PC-9 (cell line): Measurements from ENCODE around the gene DGLUCY. TPM values are rescaled to one million over a fixed set of nuclear protein-coding genes. Genes with fewer than 3 reads are reported as not detected.
"Not testable (repeated sequence)": the region's sequence is repeated elsewhere in the genome, so short reads cannot be mapped to it uniquely, and the experiment has no call there.

Experiments
- BruUV-seq: library from RNA; stranded (reverse); fragments of 400-500 nt; replicated peaks from 2 replicates; lab custom pipeline; 2021; lab: Mats Ljungman, UMichigan
- CTCF ChIA-PET: fragments of 300-600 bp; sonication (Branson Sonifier 250); formaldehyde crosslinking; loops from one replicate; lab custom pipeline; 2022; ENCODE audit warnings: antibody characterized with exemption; lab: Charles Lee
- POLR2A ChIA-PET: fragments of 300-600 bp; sonication (Branson Sonifier 250); formaldehyde crosslinking; loops from one replicate; lab custom pipeline; 2022; ENCODE audit warnings: antibody characterized with exemption; ENCODE audit not compliant: unreplicated experiment; lab: Charles Lee
- DNase-seq, 2 experiments: peaks; one replicate each; pipeline versions ENCODE4 v3.0.0 to v3.0.0-alpha.2; 2015 to 2022; ENCODE audit warnings: mixed read lengths in 1 of 2
- H2AFZ ChIP-seq: fragments of 200-600 bp; sonication (generic); 2 replicates; pipeline ENCODE4 v1.8.1; 2017; ENCODE audit warnings: antibody characterized with exemption
- H3F3A ChIP-seq: fragments of 200-600 bp; sonication (generic); 2 replicates; pipeline ENCODE4 v1.8.1; 2017; ENCODE audit warnings: antibody characterized with exemption, mild to moderate bottlenecking, low read depth; ENCODE audit not compliant: insufficient read depth
- H3K27ac ChIP-seq: fragments of 200-600 bp; sonication (generic); 2 replicates; pipeline ENCODE4 v1.6.1; 2016; ENCODE audit warnings: mixed run types
- H3K27me3 ChIP-seq: fragments of 200-600 bp; sonication (generic); 2 replicates; pipeline ENCODE4 v1.6.1; 2016; ENCODE audit warnings: low read depth, mixed run types; ENCODE audit not compliant: insufficient read depth
- H3K36me3 ChIP-seq: fragments of 200-600 bp; sonication (generic); 2 replicates; pipeline ENCODE4 v1.6.1; 2016; ENCODE audit warnings: low read depth, mixed run types
- H3K4me1 ChIP-seq: fragments of 200-600 bp; sonication (generic); replicated peaks from 2 replicates; pipeline ENCODE4 v1.6.1; 2016; ENCODE audit warnings: mixed run types; ENCODE audit not compliant: insufficient read depth
- H3K4me2 ChIP-seq: fragments of 200-600 bp; sonication (generic); 2 replicates; pipeline ENCODE4 v1.6.1; 2017; ENCODE audit warnings: mixed run types
- H3K4me3 ChIP-seq: fragments of 200-600 bp; sonication (generic); 2 replicates; pipeline ENCODE4 v1.6.1; 2016; ENCODE audit warnings: mixed run types
- H3K79me2 ChIP-seq: fragments of 200-600 bp; sonication (generic); 2 replicates; pipeline ENCODE4 v1.6.1; 2017; ENCODE audit warnings: low read depth, mixed run types
- H3K9me2 ChIP-seq: fragments of 200-600 bp; sonication (generic); 2 replicates; pipeline ENCODE4 v1.8.1; 2017; ENCODE audit warnings: mild to moderate bottlenecking; ENCODE audit not compliant: insufficient read depth
- H3K9me3 ChIP-seq: fragments of 200-600 bp; sonication (generic); 2 replicates; pipeline ENCODE4 v1.8.1; 2016; ENCODE audit warnings: low read depth; ENCODE audit not compliant: insufficient read depth
- H4K20me1 ChIP-seq: fragments of 200-600 bp; sonication (generic); 2 replicates; pipeline ENCODE4 v1.8.1; 2017; ENCODE audit not compliant: insufficient read depth
- CTCF ChIP-seq: fragments of 200-600 bp; sonication (generic); conservative IDR thresholded peaks from 2 replicates; pipeline ENCODE4 v1.6.1; 2017; ENCODE audit warnings: mixed run types, antibody characterized with exemption, mild to moderate bottlenecking, moderate library complexity
- EZH2 ChIP-seq: fragments of 200-600 bp; sonication (generic); IDR thresholded peaks from 2 replicates; pipeline ENCODE4 v1.8.0; 2017; ENCODE audit warnings: antibody characterized with exemption, low read depth
- intact Hi-C: fragments of 100-400 bp; cut with micrococcal nuclease; formaldehyde crosslinking; loops from one replicate; pipeline ENCODE4 v1.10.0; 2022; ENCODE audit not compliant: unreplicated experiment
- total RNA-seq: library from RNA; stranded (reverse); gene quantifications from 2 replicates; pipeline ENCODE4 v1.2.3, GENCODE V29; 2021

Gene DGLUCY
- total RNA-seq, 1 experiment from 2014 or later, result 15.9 TPM

DNA sequence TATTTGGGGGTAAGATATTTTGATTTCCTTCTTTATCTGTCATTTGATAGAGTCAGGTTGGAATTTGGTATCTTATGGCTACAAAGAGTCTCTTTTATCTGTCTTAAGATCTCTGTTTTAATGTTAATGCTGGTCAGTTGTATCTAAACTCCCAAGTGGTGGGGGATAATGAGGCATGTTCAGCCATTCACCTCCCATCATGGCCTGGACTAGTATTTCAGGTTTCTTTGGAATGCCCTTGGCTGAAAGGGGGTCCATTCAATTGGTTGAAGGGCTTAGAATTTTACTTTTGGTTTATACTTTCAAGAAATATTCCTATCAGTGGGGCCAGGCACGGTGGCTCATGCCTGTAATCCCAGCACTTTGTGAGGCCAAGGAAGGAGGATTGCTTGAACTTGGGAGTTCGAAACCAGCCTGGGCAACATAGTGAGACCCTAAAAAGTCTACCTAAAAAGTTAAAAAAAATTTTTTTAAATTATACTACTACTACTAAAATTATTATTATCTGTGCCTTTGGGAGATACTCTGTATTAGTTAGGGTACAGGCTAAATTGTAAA, 4.7 kb downstream of the DGLUCY start:
- Histone ChIP-seq H3K9me2 (no peaks in the 10 kb centered on the region), H3K27me3 (no peaks in the 10 kb centered on the region), H3K27ac (no peak overlapping the region), H3K4me2 (no peak overlapping the region), H3F3A (peaks cover 21% of the 10 kb centered on the region; the same call in 1 of the 2 replicates), H3K79me2 (no peaks in the 10 kb centered on the region), H3K4me3 (no peak overlapping the region), H2AFZ (no peak overlapping the region), H3K36me3 (no peaks in the 10 kb centered on the region), H3K9me3 (no peaks in the 10 kb centered on the region), H4K20me1 (no peaks in the 10 kb centered on the region), H3K4me1 (peaks cover 45% of the 10 kb centered on the region)
- TF ChIP-seq EZH2, result no peak
- TF ChIP-seq CTCF, result no peak
- intact Hi-C loops, result no loop called here
- ChIA-PET POLR2A (no interaction called here), CTCF (no interaction called here)
- DNase-seq, result no peak
- BruUV-seq, result no TSS peak

DNA sequence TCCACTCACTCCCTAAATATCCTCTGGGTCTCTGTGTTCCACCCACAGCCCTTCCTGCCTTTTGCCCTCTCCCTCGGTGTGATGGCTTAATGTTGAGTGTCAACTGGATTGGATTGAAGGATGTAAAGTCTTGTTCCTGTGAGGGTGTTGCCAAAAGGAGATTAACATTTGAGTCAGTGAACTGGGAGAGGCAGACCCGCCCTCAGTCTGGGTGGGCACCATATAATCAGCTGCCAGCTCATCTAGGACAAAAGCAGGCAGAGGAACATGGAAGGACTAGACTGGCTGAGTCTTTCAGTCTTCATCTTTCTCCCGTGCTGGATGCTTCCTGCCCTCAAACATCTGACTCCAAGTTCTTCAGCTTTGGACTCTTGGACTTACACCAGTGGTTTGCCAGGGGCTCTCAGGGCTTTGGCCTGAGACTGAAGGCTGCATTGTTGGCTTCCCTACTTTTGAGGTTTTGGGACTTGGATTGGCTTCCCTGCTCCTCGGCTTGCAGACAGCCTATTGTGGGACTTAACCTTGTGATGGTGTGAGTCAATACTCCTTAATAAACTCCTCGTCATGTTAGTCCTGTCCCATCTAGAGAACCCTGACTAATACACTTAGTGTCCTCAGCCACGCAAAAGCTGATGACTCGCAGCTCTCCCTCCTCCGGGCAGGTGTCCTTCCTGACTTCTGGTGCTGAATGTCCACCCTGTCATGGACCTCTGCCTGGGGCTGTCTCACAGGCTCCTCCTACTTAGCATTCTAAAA, 5.9 kb downstream of the DGLUCY start:
- no peaks in the 10 kb centered on the region for H3K27me3 ChIP-seq
- no peaks in the 10 kb centered on the region for H3K9me2 ChIP-seq
- 0 out of 2 replicates have a peak overlapping the region, but pooled peaks have one; percentile 23 for H3K4me2 ChIP-seq
- no peak overlapping the region for H2AFZ ChIP-seq
- intact Hi-C loops, result no loop called here
- peak in 1 of 2 experiments; percentile 78 for DNase-seq
- no peaks in the 10 kb centered on the region for H3K36me3 ChIP-seq
- H3F3A ChIP-seq, result peaks cover 19% of the 10 kb centered on the region; the same call in 1 of the 2 replicates
- no peaks in the 10 kb centered on the region for H3K79me2 ChIP-seq
- H4K20me1 ChIP-seq, result no peaks in the 10 kb centered on the region
- CTCF ChIA-PET, result no interaction called here
- H3K4me3 ChIP-seq, result no peak overlapping the region
- peak overlapping the region; percentile 47; the same call in 1 of the 2 replicates for H3K27ac ChIP-seq
- no TSS peak for BruUV-seq
- peaks cover 33% of the 10 kb centered on the region for H3K4me1 ChIP-seq
- H3K9me3 ChIP-seq, result no peaks in the 10 kb centered on the region
- TF ChIP-seq EZH2 (no peak), CTCF (no peak)
- POLR2A ChIA-PET, result no interaction called here

GRCh38 chr14:91123201-91123600, 9.3 kb downstream of the DGLUCY start:
- POLR2A ChIA-PET, result no interaction called here
- Histone ChIP-seq H3K4me1 (peaks cover 20% of the 10 kb centered on the region), H3K36me3 (no peaks in the 10 kb centered on the region), H3F3A (peaks cover 11% of the 10 kb centered on the region), H3K27ac (no peak overlapping the region), H3K9me3 (no peaks in the 10 kb centered on the region), H3K9me2 (no peaks in the 10 kb centered on the region), H2AFZ (no peak overlapping the region), H3K4me3 (no peak overlapping the region), H3K27me3 (no peaks in the 10 kb centered on the region), H3K4me2 (no peak overlapping the region), H4K20me1 (no peaks in the 10 kb centered on the region), H3K79me2 (no peaks in the 10 kb centered on the region)
- TF ChIP-seq CTCF (no peak), EZH2 (no peak)
- no peak for DNase-seq
- BruUV-seq, result no TSS peak
- CTCF ChIA-PET, result no interaction called here
- intact Hi-C loops, result no loop called here

DNA sequence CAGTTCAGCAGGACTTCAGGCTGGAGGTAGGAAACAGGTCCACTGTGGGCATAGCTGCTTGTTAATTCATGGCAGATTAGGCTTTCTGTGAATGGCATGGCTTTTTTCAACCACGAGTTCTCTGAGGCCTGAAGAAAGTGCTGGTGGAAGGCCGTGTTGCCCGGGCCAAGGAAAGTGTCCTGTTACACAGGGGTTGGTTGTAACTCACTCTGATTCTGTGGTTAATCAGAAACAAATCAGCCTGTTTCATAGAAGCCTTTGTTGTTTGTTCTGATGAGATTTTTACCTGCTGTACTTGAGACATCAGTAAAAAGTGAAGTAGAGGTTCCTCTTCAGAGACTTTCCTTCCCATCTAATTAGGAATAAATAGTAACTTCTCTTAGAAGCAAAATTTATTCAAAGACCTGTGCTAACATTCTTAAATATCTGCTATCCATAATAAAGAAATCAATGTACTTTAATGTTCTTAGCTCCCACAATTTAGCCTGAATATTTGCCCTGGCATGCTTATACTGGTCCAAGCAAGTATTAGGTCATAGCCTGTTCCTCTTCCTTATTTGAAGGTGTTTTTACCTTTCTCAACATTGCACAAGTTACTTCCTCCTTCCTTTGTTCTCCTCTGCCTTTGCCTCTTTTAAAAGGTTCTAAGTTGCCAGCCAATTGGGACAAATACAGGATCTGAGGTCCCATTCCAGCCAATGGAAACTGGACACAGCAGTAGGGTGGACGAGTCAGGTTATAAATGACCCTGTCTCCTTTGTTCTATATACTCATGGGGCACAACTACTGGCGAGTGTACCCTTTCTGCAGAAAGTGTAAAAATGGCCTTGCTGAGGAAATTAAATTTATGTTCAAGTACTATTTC, 10.8 kb downstream of the DGLUCY start:
- CTCF ChIA-PET, H3K9me3 ChIP-seq, BruUV-seq, H3K27me3 ChIP-seq, intact Hi-C loops, POLR2A ChIA-PET, H3K4me2 ChIP-seq, H2AFZ ChIP-seq, DNase-seq, H3K27ac ChIP-seq, H3K9me2 ChIP-seq, H3K79me2 ChIP-seq, H3K36me3 ChIP-seq, H4K20me1 ChIP-seq, H3K4me3 ChIP-seq: not testable (repeated sequence)
- peaks cover 20% of the 10 kb centered on the region for H3K4me1 ChIP-seq
- peaks cover 18% of the 10 kb centered on the region for H3F3A ChIP-seq
